ENCODE measurements around the gene SRR.
"Not testable (repeated sequence)": the region's sequence is repeated elsewhere in the genome, so short reads cannot be mapped to it uniquely, and the experiment has no call there.

SRR gene

GRCh38 chr17:2264067-2264860, 39.5 kb upstream of the SRR start:
- DNase-seq (ENCODE audit: low read depth), result no peak
- no peak overlapping the region for H3K4me3 ChIP-seq (ENCODE audit: low read depth, low read length)
- TF ChIP-seq CTCF (IDR thresholded peaks at IDR 0.05; ENCODE audit: low read depth, low read length) (no peak), POLR2A (IDR thresholded peaks at IDR 0.05; ENCODE audit: extremely low read depth, insufficient read length) (no peak)

- not testable (repeated sequence) for DNase-seq (ENCODE audit: low read depth); H3K4me3 ChIP-seq (ENCODE audit: low read depth, low read length)
These were observed 38.6 kb upstream of the SRR start for GRCh38 chr17:2265166-2265565.

- TF ChIP-seq MAX (IDR thresholded peaks at IDR 0.05; ENCODE audit: low read depth, low read length) (no peak), MYC (IDR thresholded peaks at IDR 0.05; ENCODE audit: low read depth, low read length) (no peak), POLR2A (IDR thresholded peaks at IDR 0.05; ENCODE audit: extremely low read depth, insufficient read length) (no peak), CTCF (IDR thresholded peaks at IDR 0.05; ENCODE audit: low read depth, low read length) (no peak)
- no peak overlapping the region for H3K4me3 ChIP-seq (ENCODE audit: low read depth, low read length)
- no peak for DNase-seq (ENCODE audit: low read depth)
These were observed 37.5 kb upstream of the SRR start for GRCh38 chr17:2266045-2266864.

GRCh38 chr17:2266865-2267228, 36.9 kb upstream of the SRR start:
- H3K4me3 ChIP-seq (ENCODE audit: low read depth, low read length), result no peak overlapping the region
- no peak for TF ChIP-seq CTCF (IDR thresholded peaks at IDR 0.05; ENCODE audit: low read depth, low read length)
- TF ChIP-seq MAX (IDR thresholded peaks at IDR 0.05; ENCODE audit: low read depth, low read length), result no peak
- no peak for TF ChIP-seq POLR2A (IDR thresholded peaks at IDR 0.05; ENCODE audit: extremely low read depth, insufficient read length)
- no peak for TF ChIP-seq MYC (IDR thresholded peaks at IDR 0.05; ENCODE audit: low read depth, low read length)
- DNase-seq (ENCODE audit: low read depth), result no peak

- H3K4me3 ChIP-seq (ENCODE audit: low read depth, low read length), result no peak overlapping the region
- TF ChIP-seq POLR2A (IDR thresholded peaks at IDR 0.05; ENCODE audit: extremely low read depth, insufficient read length) (no peak), MAX (IDR thresholded peaks at IDR 0.05; ENCODE audit: low read depth, low read length) (no peak)
- DNase-seq (ENCODE audit: low read depth), result no peak
These were observed 36.4 kb upstream of the SRR start for GRCh38 chr17:2267354-2267753.

GRCh38 chr17:2271985-2272702, 31.6 kb upstream of the SRR start:
- H3K4me3 ChIP-seq (ENCODE audit: low read depth, low read length), result no peak overlapping the region
- no peak for TF ChIP-seq MYC (IDR thresholded peaks at IDR 0.05; ENCODE audit: low read depth, low read length)
- TF ChIP-seq CTCF (IDR thresholded peaks at IDR 0.05; ENCODE audit: low read depth, low read length), result no peak
- TF ChIP-seq MAX (IDR thresholded peaks at IDR 0.05; ENCODE audit: low read depth, low read length), result no peak
- no peak for TF ChIP-seq POLR2A (IDR thresholded peaks at IDR 0.05; ENCODE audit: extremely low read depth, insufficient read length)
- DNase-seq (ENCODE audit: low read depth), result no peak

Measured in NB4 (cell line).